GM19372 (cell line): ENCODE measurements around the gene KLLN.
A peak's percentile ranks its signal among the peaks of the same experiment; 100 is the strongest.
"Not testable (repeated sequence)": the region's sequence is repeated elsewhere in the genome, so short reads cannot be mapped to it uniquely, and the experiment has no call there.

Experiments
- ATAC-seq: cut with Tn5 transposase; IDR thresholded peaks from one replicate; pipeline ENCODE4 v1.9.1; 2021; ENCODE audit warnings: mild to moderate bottlenecking, low read depth, moderate library complexity; ENCODE audit not compliant: unreplicated experiment

Gene KLLN

GRCh38 chr10:87867453-87867852, 4.1 kb upstream of the KLLN start:
- ATAC-seq: no peak

- ATAC-seq: no peak
Measured at GRCh38 chr10:87866412-87866974, 3.2 kb upstream of the KLLN start.

- ATAC-seq: no peak
Measured at GRCh38 chr10:87865241-87865881, 2.0 kb upstream of the KLLN start.

- no peak for ATAC-seq
Measured at GRCh38 chr10:87864496-87865059, 1.2 kb upstream of the KLLN start.

GRCh38 chr10:87863951-87864495, 690 bp upstream of the KLLN start:
- not testable (repeated sequence) for ATAC-seq

GRCh38 chr10:87862679-87863052, 667 bp downstream of the KLLN start:
- ATAC-seq: peak; percentile 5

GRCh38 chr10:87861953-87862678, 1.2 kb downstream of the KLLN start:
- peak; percentile 51 for ATAC-seq

- peak; percentile 6 for ATAC-seq
Measured at GRCh38 chr10:87861566-87861952, 1.8 kb downstream of the KLLN start.

- ATAC-seq: no peak
Measured at GRCh38 chr10:87860816-87861403, 2.4 kb downstream of the KLLN start.

GRCh38 chr10:87860156-87860795, 3.1 kb downstream of the KLLN start:
- ATAC-seq: no peak

- not testable (repeated sequence) for ATAC-seq
Measured at GRCh38 chr10:87855665-87856064, 7.7 kb downstream of the KLLN start.

- ATAC-seq: not testable (repeated sequence)
Measured at GRCh38 chr10:87855247-87855646, 8.1 kb downstream of the KLLN start.

GRCh38 chr10:87852089-87852488, 11.2 kb downstream of the KLLN start:
- ATAC-seq: no peak

GRCh38 chr10:87850742-87851205, 12.6 kb downstream of the KLLN start:
- ATAC-seq: peak; percentile 59

- no peak for ATAC-seq
Measured at GRCh38 chr10:87849001-87849400, 14.3 kb downstream of the KLLN start.

- no peak for ATAC-seq
Measured at GRCh38 chr10:87847550-87847949, 15.8 kb downstream of the KLLN start.

GRCh38 chr10:87846711-87847110, 16.6 kb downstream of the KLLN start:
- ATAC-seq: not testable (repeated sequence)

GRCh38 chr10:87846023-87846422, 17.3 kb downstream of the KLLN start:
- ATAC-seq: no peak

GRCh38 chr10:87845624-87845998, 17.7 kb downstream of the KLLN start:
- ATAC-seq: no peak
